ENCODE data around the gene RASL11B. TPM values are rescaled to one million over a fixed set of nuclear protein-coding genes. Genes with fewer than 3 reads are reported as not detected.

The RASL11B gene
- polyA plus RNA-seq, 6 donors from 2014 or later: 0.19 to 1.6 TPM; not detected in 4

DNA sequence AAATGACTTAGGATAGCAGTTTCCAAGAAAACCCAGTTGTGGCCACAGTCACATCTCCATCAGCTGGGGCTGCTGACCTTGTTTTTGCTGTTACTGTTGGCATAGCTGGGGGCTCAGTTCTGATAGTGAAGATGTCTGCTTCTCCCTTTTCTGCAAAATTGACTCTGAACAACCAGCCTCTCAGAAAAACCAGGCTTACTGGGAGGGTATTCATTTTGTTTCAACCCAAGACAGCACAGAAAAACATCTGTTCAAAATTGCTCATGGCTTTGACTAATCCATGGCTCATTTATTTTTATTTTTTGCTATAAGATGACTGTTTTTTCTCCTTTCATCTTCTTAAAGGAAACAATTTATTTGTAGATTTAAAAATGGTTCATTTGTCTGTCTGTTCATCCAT is 53.1 kb downstream of the RASL11B start:
- H3K27me3 Mint-ChIP-seq: no peaks in the 10 kb centered on the region
- no peaks in the 10 kb centered on the region for H3K36me3 Mint-ChIP-seq
- no peak overlapping the region for H3K4me3 Mint-ChIP-seq
- H3K9me3 Mint-ChIP-seq: no peaks in the 10 kb centered on the region
- no peak overlapping the region for H3K27ac Mint-ChIP-seq
- no peak for DNase-seq
- ATAC-seq (ENCODE audit: low read depth in 2 of 2): no peak
- H3K4me1 Mint-ChIP-seq: peaks cover 0 to 5% (median 0%) of the 10 kb centered on the region in 3 donors

GRCh38 chr4:52915730-52916300 is 53.7 kb downstream of the RASL11B start:
- H3K27me3 Mint-ChIP-seq: no peaks in the 10 kb centered on the region
- ATAC-seq (ENCODE audit: low read depth in 2 of 2): no peak
- no peaks in the 10 kb centered on the region for H3K36me3 Mint-ChIP-seq
- H3K27ac Mint-ChIP-seq: no peak overlapping the region
- H3K4me3 Mint-ChIP-seq: peak overlapping the region in 1 of 8 donors; percentile 6
- peaks cover 0 to 5% (median 0%) of the 10 kb centered on the region in 3 donors for H3K4me1 Mint-ChIP-seq
- no peak for DNase-seq
- no peaks in the 10 kb centered on the region for H3K9me3 Mint-ChIP-seq

Other genes starting within 250 kb of the RASL11B start
- gene USP46, start 203.0 kb upstream of the RASL11B start, polyA plus RNA-seq (ENCODE audit: low read depth in 6 of 6): 1 to 10 TPM; 1.2 to 5.2 (median 1.8) TPM
- gene ERVMER34-1, start 110.9 kb upstream of the RASL11B start, polyA plus RNA-seq (ENCODE audit: low read depth in 6 of 6): not detected